Mammary epithelial cell (primary cell): Measurements from ENCODE around the gene TAS2R16.

Source experiments
- CTCF ChIP-seq, 2 donors: IDR thresholded peaks in 1 of 2; conservative IDR thresholded peaks in 1 of 2; 2 replicates each; pipeline ENCODE4 v1.5.1; 2011 to 2012; ENCODE audit warnings: inconsistent platforms in 2 of 2, low read length in 2 of 2, mild to moderate bottlenecking in 2 of 2, control low read depth in 1 of 2, low read depth in 1 of 2; ENCODE audit not compliant: insufficient read depth in 1 of 2; ENCODE audit errors: extremely low read depth in 1 of 2
- EZH2 ChIP-seq: IDR thresholded peaks from 2 replicates; pipeline ENCODE4 v1.6.1; 2012; ENCODE audit warnings: low read length, inconsistent platforms, borderline replicate concordance

- TF ChIP-seq CTCF (conservative IDR thresholded peaks at IDR 0.05 in 1 of 2, IDR thresholded peaks at IDR 0.05 in 1 of 2; ENCODE audit: extremely low read depth in 1 of 2, insufficient read depth in 1 of 2, low read depth in 1 of 2, low read length in 2 of 2) (no peak), EZH2 (no peak)
Measured at GRCh38 chr7:122970740-122971725, 24.5 kb downstream of the TAS2R16 start.
